Right ventricle myocardium superior (tissue), 1 donor: Measurements from ENCODE around the gene VMAC. TPM values are rescaled to one million over a fixed set of nuclear protein-coding genes. Genes with fewer than 3 reads are reported as not detected.

ENCODE experiments used
- ATAC-seq: fragments of 200-7000 bp; cut with Tn5 transposase; one replicate; pipeline ENCODE4 v1.9.1; 2020; ENCODE audit warnings: mild to moderate bottlenecking; ENCODE audit not compliant: poor library complexity
- DNase-seq: peaks from one replicate; pipeline ENCODE4 v3.0.0-alpha.2; 2020
- intact Hi-C: fragments of 100-400 bp; cut with DNase I; formaldehyde crosslinking; loops from one replicate; pipeline ENCODE4 v1.11.2; 2022
- total RNA-seq: library from RNA; stranded (reverse); fragmentation: NEBNext Ultra II Directional; extraction: Animal tissue kit (Norgen Biotek cat#: 25700); gene quantifications from one replicate; pipeline ENCODE4 v1.2.1, GENCODE V29; 2021
- donor health status: DM: no; HTN: yes; CAD: no; lungs with severe emphysema.

The VMAC gene
- total RNA-seq, 1 donor from 2014 or later = 2.1 TPM

DNA sequence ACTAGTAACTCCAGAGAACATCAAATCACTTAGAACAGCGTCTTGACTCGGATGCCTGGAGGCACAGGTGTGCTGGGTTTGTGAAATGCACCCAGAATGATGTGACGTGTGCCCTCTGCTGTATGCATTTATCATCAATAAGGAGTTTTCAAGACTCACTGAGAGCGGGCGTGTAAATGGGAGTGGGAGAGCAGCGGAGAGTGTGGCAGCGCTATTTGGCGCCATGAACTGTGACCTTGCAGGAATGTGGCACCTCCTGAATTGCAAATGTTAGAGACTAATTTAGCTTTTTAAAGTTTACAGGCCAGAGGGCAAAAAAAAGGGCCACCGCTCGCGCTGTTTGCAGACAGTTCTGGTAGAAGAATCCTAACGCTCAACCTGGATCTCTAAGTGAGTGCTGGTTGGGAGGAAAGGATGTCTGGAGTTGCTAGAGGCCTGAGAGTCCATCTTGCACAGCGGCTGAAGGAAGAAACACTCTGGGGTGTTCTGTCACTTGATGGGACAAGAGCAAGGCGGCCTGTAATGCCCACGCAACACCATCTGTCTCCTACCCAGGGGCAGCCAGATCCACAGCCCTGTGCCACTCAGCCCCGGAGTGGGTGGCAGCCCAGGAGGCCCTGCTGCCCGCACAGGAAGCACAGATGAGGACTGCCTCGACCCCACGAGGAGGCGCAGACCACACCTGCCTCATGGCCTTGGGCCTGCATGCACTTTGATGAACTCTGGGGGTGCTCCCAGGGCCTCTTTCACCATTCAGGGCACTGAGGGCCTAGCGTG lies 53.6 kb downstream of the VMAC start:
- intact Hi-C loops = no loop called here
- no peak for DNase-seq
- no peak for ATAC-seq

DNA sequence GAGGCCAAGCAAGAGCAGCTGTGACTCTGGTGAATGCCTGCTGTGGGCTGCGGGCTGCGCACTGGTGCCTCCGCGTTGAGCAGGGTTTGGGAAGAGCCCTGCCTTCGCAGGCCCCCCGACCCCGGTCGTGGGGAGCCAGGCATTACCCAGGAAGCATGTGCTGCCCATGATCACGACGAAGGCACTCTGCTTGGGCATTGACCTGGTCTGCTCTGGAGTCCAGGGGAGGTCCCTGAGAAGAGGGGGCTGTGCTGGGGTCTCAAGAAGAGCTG lies 54.1 kb downstream of the VMAC start:
- intact Hi-C loops = no loop called here
- no peak for DNase-seq
- no peak for ATAC-seq

DNA sequence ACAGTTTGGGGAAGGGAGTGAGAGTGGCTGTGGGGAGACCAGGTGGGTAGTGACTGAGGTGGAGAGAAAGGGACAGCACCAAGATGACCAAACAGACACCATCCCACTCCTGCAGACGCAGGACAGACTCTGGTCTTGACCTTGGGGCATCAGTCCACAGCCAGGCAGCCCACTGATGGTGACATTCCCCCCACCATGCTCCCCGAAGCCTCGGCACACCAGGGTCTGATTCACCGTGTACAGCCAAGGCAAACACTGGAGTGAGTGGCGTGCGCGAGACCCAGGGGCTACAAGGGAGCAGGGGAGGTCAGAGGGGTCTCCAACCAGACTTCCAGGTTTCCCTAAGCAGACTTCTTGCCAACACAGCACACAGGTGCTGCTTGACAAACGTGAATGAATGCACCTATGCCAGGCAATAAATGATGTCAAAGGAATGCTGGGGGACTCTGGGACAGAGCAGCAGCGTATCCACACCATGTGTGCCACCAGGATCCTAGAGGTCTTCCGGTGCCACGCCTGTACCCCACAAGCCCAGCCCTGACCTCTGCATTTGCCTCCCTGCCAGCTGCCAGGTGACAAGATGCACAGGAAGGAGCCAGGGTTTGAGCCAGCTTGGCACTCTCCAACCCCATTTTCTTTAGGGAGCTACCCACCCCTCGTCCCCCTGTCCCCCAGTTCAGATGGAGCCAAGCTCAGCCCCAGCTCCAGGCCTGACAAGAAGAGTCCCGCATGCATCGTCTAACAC lies 54.8 kb downstream of the VMAC start:
- intact Hi-C loops = no loop called here
- no peak for DNase-seq
- no peak for ATAC-seq

Other genes with a start within 250 kb of the VMAC start
- 165 TPM for gene MICOS13, start 224.4 kb upstream of the VMAC start, total RNA-seq
- 3.5 TPM for gene HSD11B1L, start 223.8 kb upstream of the VMAC start, total RNA-seq
- gene RPL36, start 214.6 kb upstream of the VMAC start, total RNA-seq = 367 TPM
- gene LONP1, start 184.7 kb upstream of the VMAC start, total RNA-seq = 98.8 TPM
- gene CATSPERD, start 184.2 kb upstream of the VMAC start, total RNA-seq = not detected
- 0.62 TPM for gene PRR22, start 120.1 kb upstream of the VMAC start, total RNA-seq
- gene DUS3L, start 113.7 kb upstream of the VMAC start, total RNA-seq = 12.9 TPM
- 20.6 TPM for gene NRTN, start 99.8 kb upstream of the VMAC start, total RNA-seq
- not detected for gene FUT6, start 65.2 kb upstream of the VMAC start, total RNA-seq
- gene FUT3, start 53.4 kb upstream of the VMAC start, total RNA-seq = not detected
- gene FUT5, start 34.3 kb upstream of the VMAC start, total RNA-seq = not detected
- gene NDUFA11, start 1.1 kb upstream of the VMAC start, total RNA-seq = 606 TPM
- 3.4 TPM for gene CAPS, start 9.4 kb downstream of the VMAC start, total RNA-seq
- gene RANBP3, start 73.3 kb downstream of the VMAC start, total RNA-seq = 57.4 TPM
- 8.3 TPM for gene RFX2, start 205.6 kb downstream of the VMAC start, total RNA-seq
- not detected for gene ACSBG2, start 230.8 kb downstream of the VMAC start, total RNA-seq